GM12878 (cell line): ENCODE data around the gene CNNM1.

Source experiments
- BCL3 ChIP-seq: IDR thresholded peaks from 2 replicates; pipeline ENCODE4 v1.6.1; 2011; ENCODE audit warnings: borderline replicate concordance, low read depth, mild to moderate bottlenecking, moderate library complexity, low read length; ENCODE audit not compliant: insufficient read depth, poor library complexity, severe bottlenecking
- BRCA1 ChIP-seq: IDR thresholded peaks from 2 replicates; pipeline ENCODE4 v1.6.1; 2011; ENCODE audit warnings: low read depth, low read length, improper control_type of control experiment
- EZH2 ChIP-seq: IDR thresholded peaks from 2 replicates; pipeline ENCODE4 v1.6.1; 2012; ENCODE audit warnings: low read depth, mild to moderate bottlenecking, control low read depth, inconsistent platforms, low read length, borderline replicate concordance; ENCODE audit not compliant: control insufficient read depth
- PBX3 ChIP-seq: IDR thresholded peaks from 2 replicates; pipeline ENCODE4 v1.6.1; 2011; ENCODE audit warnings: mild to moderate bottlenecking, low read depth, low read length, moderate library complexity; ENCODE audit not compliant: insufficient replicate concordance
- POLR2AphosphoS5 ChIP-seq: IDR thresholded peaks from 2 replicates; pipeline ENCODE4 v1.6.1; 2011; ENCODE audit warnings: mild to moderate bottlenecking, low read length, inconsistent platforms
- REST ChIP-seq: IDR thresholded peaks from 2 replicates; pipeline ENCODE4 v1.6.1; 2012; ENCODE audit warnings: mild to moderate bottlenecking, low read depth, low read length
- USF2 ChIP-seq: IDR thresholded peaks from 2 replicates; pipeline ENCODE4 v1.6.1; 2011; ENCODE audit warnings: low read depth, low read length, improper control_type of control experiment, borderline replicate concordance

- no peak for TF ChIP-seq PBX3
- no peak for TF ChIP-seq REST
- TF ChIP-seq BRCA1, result no peak
- TF ChIP-seq EZH2, result no peak
- no peak for TF ChIP-seq POLR2AphosphoS5
- no peak for TF ChIP-seq BCL3
- TF ChIP-seq USF2, result no peak
Measured at GRCh38 chr10:99325281-99325680, 3.9 kb upstream of the CNNM1 start.
